ENCODE results near the gene DZANK1.
"Not testable (repeated sequence)": the region's sequence is repeated elsewhere in the genome, so short reads cannot be mapped to it uniquely, and the experiment has no call there.

The DZANK1 gene

DNA sequence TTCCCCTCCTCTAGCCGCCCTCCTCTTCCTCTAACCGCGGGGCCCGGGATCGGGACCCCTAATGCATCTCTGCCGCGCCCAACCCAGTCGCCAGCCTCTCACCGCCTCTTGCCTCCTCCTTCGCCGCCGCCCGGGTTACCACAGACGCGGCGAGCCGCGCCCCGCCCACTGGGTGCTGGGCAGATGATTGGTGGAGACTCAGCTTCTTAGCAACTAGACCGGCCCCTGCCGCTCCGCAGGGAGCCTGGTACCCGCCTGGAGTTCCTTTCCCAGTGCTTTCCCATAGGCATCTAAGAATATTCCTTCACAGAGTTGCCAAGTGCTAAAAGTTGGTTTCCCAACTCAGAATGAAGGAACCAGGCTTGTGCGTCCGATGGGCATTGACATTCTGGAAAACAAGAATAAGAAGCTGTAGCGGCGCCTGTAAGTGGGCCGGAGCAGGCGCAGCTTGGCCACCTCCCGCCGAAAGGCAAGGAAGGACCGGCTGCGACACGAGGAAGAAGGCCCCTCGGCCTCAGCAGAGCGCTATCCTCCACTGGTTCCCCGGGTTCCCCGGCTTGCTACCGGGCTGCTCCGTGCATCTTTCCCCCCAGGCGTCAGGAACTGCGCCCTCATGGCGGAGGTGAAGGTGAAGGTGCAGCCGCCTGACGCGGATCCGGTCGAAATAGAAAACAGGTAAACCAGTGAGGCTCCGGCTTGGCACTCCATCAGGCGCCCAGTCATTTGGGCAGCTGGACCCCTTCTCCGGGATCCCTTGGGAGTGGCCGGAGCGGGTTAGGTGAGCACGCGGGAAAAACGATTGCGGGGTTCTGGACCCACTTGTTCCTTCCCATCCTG lies at the start of gene DZANK1, which contains the start of gene POLR3F:
Gene DZANK1, minus strand, starts transcription at position 137 of the 837 bp plus-strand sequence. CDS start 1,672 bp downstream, outside the sequence.
Gene POLR3F, plus strand, starts transcription at position 497 of the 837 bp plus-strand sequence. Its CDS starts 117 bp downstream, at position 614.
- H3K4me3 ChIP-seq (ENCODE audit: low read depth, low read length) = peak within 1 kb of the TSS; percentile 96

DNA sequence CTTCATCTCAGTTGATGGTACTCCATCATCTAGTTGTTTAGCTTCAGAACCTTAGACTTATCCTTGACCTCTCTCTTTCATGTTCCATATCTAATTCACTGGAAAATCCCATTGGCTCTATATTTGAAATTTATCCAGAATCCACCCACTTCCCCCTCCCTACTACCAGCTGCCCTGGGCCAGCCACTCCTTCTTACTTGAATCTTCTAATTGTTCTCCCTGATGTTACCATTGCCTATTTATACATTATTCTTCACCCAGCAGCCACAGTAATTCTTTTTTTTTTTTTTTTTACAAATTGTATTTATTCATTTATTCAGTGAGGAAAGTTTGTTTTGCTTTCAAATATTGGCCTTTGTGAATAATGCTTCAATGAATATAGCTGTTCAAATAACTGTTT lies 49.1 kb upstream of the DZANK1 start:
- H3K4me3 ChIP-seq (ENCODE audit: low read depth, low read length) = no peak overlapping the region

DNA sequence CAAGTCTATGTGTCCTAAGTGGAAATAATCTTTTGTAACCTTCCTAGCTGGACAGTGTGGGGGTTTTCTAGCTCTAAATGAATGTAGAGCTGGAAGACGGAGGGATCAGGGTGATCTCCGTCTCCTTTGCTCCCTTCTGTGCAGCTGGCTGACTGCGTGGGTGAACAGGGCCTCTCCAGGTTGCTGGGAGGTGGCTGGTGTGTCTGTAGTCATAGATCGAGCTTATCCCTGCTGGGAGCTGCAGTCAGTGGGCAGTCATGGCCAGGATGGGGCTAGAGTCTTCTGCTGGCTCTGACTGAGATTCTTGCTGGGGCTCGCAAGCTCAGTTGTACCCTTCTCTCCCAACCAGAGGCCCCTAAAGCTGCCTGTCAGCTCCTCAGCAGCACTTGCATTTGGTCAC lies 47.3 kb upstream of the DZANK1 start:
- no peak overlapping the region for H3K4me3 ChIP-seq (ENCODE audit: low read depth, low read length)

DNA sequence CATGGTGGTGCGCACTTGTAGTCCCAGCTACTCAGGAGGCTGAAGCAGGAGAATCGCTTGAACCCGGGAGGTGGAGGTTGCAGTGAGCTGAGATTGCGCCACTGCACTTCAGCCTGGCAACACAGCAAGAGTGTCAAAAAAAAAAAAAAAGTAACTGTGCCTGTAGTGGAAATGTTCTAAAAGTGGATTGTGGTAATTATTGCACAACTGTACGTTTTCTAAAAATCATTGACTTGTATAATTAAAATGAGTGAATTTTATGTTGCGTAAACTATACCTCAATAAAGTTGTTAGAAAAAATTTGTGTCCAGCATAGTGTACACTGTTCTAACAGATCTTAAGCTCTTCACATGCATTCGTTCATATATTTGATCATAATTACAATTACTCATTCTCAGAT lies 46.4 kb upstream of the DZANK1 start:
- no peak overlapping the region for H3K4me3 ChIP-seq (ENCODE audit: low read depth, low read length)

DNA sequence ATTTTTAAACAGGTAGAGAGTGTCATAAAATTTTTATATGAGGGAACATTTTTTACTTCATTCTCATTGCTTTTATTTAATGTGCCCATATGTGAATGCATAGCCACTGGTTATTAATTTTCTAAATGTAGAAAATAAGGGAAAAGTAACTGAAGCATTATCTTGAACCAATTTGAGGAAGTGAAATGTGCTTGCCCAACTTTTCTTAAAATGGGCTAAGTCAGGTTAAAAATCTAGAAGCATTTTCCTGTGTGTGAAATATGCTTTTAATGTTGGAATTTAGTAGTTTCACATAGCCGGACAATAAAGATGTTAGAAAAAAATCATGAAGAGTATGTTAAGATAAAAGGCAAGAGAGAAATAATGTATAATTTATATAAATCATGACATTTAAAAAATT lies 44.7 kb upstream of the DZANK1 start:
- no peak overlapping the region for H3K4me3 ChIP-seq (ENCODE audit: low read depth, low read length)

- H3K4me3 ChIP-seq (ENCODE audit: low read depth, low read length) = peak within 1 kb of the TSS; percentile 83
These were observed 40.7 kb upstream of the DZANK1 start, which contains the start of gene SEC23B for GRCh38 chr20:18507218-18508191. TSS of gene SEC23B (plus strand) at chr20:18507940. CDS start at chr20:18510836, 2,896 bp downstream.

DNA sequence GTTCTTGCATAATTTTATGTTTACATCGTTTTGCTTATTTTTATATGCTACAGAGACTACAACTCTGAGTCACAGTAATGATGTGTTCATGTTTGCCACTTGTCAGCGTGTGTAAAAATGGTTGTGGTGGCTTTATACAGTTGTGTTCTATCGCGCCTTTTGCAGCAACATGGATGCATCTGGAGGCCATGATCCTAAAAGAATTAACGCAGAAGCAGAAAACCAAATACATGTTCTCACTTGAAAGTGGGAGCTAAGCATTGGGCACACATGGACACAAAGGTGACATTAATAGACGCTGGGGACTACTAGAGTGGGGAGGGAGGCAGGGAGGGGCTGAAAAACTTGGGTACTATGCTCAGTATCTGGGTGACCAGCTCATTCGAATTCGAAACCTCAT lies 39.9 kb upstream of the DZANK1 start:
- peak overlapping the region; percentile 83 for H3K4me3 ChIP-seq (ENCODE audit: low read depth, low read length)

DNA sequence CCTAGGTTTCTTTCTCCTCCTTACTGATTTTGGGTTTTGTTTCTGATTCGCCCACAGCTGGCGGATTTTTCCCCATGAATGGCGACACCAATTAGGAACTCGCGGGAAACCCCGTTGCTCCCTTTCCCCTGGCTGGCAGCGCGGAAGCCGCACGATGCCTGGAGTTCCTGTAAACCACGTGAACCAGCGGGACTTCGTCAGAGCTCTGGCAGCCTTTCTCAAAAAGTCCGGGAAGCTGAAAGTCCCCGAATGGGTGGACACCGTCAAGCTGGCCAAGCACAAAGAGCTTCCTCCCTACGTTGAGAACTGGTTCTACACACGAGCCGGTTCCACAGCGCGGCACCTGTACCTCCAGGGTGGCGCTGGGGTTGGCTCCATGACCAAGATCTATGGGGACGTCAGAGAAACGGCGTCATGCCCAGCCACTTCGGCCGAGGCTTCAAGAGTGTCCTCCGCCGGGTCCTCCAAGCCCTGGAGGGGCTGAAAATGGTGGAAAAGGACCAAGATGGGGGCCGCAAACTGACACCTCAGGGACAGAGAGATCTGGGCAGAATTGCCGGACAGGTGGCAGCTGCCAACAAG lies 37.7 kb upstream of the DZANK1 start:
- no peak overlapping the region for H3K4me3 ChIP-seq (ENCODE audit: low read depth, low read length)

DNA sequence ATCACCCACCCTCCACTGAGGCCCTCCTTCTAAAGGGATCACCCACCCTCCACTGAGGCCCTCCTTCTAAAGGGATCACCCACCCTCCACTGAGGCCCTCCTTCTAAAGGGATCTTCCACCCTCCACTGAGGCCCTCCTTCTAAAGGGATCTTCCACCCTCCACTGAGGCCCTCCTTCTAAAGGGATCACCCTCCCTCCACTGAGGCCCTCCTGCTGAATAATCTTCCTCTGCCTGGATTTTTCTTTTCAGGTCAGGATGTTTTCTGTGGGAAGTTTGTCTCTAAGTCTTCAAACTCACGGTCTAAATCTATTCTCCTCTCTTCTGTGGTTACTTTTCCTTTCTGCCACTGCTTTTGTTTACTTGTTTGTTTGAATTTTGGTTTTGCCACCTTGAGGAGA lies 34.8 kb upstream of the DZANK1 start:
- not testable (repeated sequence) for H3K4me3 ChIP-seq (ENCODE audit: low read depth, low read length)

DNA sequence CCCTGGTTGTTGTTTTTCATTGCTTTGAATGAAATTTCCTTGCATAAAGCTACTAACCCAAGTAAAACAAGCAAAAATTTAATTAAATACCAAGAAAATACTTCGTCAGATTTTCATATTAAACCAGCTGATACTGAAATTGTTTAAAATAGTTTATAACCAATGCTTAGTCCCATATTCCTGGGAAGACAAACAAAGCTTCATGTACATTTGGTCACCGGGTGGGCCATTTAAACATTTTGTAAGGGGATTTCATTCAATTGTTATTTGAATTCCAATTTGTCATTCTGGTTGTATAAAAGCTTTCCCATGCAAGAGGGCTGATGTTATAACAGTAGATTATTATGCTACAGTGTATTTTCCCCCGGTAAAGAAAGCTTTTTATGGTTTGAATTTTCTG lies 30.8 kb upstream of the DZANK1 start:
- H3K4me3 ChIP-seq (ENCODE audit: low read depth, low read length) = no peak overlapping the region

DNA sequence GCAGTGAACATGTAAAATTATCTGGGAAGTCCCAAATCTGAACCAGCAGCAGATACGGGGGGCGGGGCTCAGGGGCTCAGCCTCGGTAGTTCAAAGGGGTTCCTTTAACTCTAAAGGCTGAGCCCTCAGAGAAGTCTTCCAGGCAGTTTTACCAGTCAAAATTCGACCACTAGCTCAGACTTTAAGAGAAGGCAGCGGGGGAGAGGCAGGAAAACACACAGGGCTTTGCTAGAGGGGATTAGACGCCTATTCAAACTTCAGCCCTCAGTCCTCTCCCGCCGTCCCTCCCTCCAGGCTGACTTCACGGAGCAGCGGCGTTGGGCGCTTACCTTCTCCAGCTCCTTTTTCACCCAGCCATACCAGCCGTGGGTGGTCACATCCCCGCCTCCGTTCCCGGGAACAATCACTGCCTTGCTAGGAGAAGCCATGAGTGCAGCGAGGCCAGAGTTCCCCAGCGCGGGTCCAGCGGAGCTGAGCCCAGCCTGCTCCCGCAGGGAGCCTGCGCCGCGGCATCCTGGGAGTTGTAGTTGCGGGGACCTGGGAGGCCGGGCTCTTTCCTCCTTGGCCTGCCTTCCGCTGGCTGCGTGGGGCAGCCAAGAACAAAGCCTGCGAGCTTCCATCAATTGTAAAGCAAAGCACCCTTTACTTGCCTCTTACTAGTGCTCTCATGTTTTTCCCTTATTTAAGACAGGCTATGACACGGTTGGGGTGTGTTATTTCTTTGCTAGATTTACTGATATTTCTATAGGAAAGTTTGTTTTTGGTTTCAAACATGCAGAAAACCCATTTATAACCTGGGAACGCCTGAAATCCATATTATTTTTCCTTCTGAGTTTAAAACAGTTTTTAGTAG lies 30.1 kb upstream of the DZANK1 start, which contains the start of gene RBBP9:
Gene RBBP9, minus strand, starts transcription at position 486 of the 853 bp plus-strand sequence. Its CDS starts 58 bp downstream, at position 428.
- H3K4me3 ChIP-seq (ENCODE audit: low read depth, low read length) = peak within 1 kb of the TSS; percentile 96

- H3K4me3 ChIP-seq (ENCODE audit: low read depth, low read length) = peak overlapping the region; percentile 96
These were observed 29.2 kb upstream of the DZANK1 start for GRCh38 chr20:18496042-18496441.

- no peak overlapping the region for H3K4me3 ChIP-seq (ENCODE audit: low read depth, low read length)
These were observed 21.5 kb upstream of the DZANK1 start for GRCh38 chr20:18488301-18488700.

- H3K4me3 ChIP-seq (ENCODE audit: low read depth, low read length) = no peak overlapping the region
These were observed 14.8 kb upstream of the DZANK1 start for GRCh38 chr20:18481596-18481995.

- no peak overlapping the region for H3K4me3 ChIP-seq (ENCODE audit: low read depth, low read length)
These were observed 11.0 kb upstream of the DZANK1 start for GRCh38 chr20:18477821-18478220.

- no peak overlapping the region for H3K4me3 ChIP-seq (ENCODE audit: low read depth, low read length)
These were observed 10.4 kb upstream of the DZANK1 start for GRCh38 chr20:18477218-18477617.

DNA sequence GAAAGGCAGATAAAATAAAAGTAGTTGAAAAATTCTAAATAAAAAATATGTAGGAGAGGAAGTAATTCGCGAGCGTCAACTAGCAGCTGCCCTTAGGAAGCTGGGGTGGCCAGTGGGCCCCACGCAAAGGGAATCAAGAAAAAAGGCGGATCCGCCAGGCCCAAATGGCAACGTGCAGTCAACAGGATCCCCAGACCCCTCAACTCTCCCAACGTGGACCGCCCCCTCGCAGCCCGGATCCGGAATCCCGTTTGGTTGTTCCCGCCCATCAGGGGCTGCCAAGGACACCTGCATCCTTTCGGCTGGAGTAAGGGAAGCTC lies 296 bp downstream of the DZANK1 start:
- peak overlapping the region; percentile 68 for H3K4me3 ChIP-seq (ENCODE audit: low read depth, low read length)

DNA sequence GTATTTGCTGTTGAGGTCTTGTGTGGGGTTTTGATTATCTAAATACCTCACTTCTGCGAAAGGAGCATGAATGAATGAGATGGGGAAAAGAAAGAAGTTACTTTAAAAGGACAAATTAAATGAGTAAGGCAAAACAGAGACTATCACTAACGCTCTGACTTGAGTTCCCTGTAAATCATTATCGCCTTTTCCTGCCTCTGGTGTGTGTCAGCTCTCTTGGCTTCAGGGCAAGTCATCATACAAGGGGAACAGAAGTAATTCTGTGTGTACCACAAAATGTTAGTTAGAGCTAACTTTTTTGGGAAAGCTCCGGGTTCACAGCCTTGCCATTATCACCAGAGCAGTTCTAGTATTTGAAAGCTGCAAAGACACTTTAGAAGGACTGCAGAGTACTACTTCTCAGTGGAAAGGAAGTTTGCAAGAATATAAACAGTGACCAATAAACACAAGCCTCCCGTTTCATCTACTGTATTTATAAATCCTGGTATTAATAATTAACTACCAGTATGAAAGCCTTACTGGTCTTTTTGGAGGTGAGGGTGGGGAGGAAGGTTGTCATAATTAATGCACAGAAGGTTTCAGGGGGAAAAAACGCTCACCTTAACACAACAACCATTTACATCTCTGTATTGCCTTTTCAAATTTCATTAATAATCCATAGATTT lies 1.2 kb downstream of the DZANK1 start:
- peak overlapping the region; percentile 68 for H3K4me3 ChIP-seq (ENCODE audit: low read depth, low read length)

DNA sequence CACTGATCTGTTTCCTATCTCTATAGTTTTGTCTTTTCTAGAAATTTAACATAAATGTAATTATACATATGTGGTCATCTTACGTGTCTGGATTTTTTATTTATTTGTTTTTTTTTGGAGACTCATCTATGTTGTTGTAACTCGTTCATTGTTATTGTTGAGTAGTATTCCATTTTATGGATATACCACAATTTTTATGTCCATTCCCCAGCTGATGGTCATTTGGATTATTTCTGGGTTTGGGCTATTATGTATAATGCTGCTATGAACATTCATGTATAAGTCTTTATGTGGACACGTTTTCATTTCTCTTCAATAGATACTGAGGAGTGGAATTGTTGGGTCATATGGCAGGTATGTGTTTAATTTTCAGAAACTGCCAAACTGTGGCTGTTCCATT lies 10.2 kb downstream of the DZANK1 start:
- H3K4me3 ChIP-seq (ENCODE audit: low read depth, low read length) = no peak overlapping the region

DNA sequence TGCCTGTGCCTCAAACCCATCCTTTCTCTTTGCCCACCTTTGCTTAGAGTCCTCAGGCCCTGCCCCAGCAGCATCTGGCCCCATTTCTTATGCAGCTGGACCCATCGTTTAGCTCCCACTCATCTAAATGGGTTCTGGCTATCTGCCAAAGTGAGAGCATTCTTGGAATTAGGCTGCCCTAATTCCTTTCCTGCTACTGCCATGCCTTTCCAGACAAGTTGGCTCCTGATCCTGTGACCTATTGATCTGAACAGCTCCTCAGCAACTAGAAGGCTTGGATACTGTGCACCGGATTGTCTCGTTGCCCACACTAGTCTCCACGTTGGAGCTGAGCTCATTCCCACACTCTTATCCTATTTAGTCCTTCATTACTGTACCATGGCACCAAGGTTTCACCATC lies 22.9 kb downstream of the DZANK1 start:
- no peak overlapping the region for H3K4me3 ChIP-seq (ENCODE audit: low read depth, low read length)

Data from iPS-11a (cell line).